ENCODE measurements around the gene VPREB1. TPM values are rescaled to one million over a fixed set of nuclear protein-coding genes. Genes with fewer than 3 reads are reported as not detected.
"Not testable (repeated sequence)": the region's sequence is repeated elsewhere in the genome, so short reads cannot be mapped to it uniquely, and the experiment has no call there.

Gene VPREB1, protein sequence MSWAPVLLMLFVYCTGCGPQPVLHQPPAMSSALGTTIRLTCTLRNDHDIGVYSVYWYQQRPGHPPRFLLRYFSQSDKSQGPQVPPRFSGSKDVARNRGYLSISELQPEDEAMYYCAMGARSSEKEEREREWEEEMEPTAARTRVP
- not detected for polyA plus RNA-seq (2013, experiment 1 of 2; ENCODE audit: insufficient read length)
- polyA plus RNA-seq (2013, experiment 2 of 2; ENCODE audit: insufficient read length) = not detected

GRCh38 chr22:22244316-22245250, at the start of gene VPREB1:
TSS of gene VPREB1 (plus strand) at chr22:22244786. CDS start at chr22:22244814, 28 bp downstream.
- DNase-seq = no peak

DNA sequence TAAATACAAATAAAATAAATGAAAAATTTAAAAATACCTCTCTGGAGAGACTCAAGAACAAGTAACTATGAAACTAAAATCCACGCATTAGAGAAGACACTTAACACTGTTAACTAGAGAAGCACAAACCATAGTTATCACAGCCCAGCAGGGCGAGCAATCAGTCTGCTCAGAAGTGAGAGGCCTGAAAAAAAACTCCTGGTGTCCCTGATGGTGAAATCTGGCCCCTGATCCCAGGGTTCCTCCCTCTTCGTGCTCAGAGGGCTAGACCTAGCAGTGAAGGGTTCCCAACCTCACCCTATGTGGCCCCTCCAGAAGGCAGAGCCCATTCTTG, 49.7 kb upstream of the VPREB1 start:
- DNase-seq = no peak

DNA sequence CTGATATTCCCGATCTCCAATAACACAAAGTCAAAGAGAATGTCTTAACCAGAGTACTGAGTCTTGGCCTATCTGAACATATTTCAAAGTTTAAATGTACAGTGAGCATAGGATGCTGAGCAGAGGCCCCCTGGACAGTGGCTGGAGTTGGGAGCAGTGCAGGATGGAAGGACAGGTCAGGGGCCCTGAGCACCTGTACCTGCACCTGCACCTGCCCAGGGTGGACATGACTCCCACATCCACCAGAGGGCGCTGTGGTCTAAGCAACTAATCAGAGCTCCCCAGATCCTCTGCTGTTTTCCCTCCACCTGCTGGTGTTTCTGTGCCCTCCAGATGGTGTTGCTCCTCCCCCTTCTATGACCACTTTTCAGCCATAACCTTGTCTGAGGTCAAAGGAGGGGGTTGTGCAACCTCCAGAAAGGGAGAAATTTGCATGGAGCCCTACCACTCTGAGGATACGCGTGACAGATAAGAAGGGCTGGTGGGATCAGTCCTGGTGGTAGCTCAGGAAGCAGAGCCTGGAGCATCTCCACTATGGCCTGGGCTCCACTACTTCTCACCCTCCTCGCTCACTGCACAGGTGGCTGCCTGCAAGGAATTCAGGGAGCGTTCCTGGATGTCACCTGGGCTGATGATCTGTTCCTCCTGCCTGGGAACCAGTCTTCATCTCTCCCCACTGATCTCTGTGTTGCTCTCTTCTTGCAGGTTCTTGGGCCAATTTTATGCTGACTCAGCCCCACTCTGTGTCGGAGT, 49.1 kb upstream of the VPREB1 start:
- peak; percentile 30 for DNase-seq

DNA sequence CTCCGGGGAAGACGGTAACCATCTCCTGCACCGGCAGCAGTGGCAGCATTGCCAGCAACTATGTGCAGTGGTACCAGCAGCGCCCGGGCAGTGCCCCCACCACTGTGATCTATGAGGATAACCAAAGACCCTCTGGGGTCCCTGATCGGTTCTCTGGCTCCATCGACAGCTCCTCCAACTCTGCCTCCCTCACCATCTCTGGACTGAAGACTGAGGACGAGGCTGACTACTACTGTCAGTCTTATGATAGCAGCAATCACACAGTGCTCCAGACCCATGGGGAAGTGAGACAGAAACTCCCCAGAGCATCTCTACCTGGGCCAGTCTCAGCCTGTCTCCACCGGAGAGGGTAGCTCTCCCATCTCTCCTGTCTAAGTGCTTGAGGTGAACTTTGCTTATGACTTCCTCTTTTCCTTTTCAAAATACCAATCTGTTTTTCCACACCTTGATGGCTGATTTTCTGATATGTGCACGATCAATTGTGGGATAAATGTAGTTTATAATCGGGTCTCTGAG, 48.5 kb upstream of the VPREB1 start:
- DNase-seq = no peak

GRCh38 chr22:22196833-22197477, 47.6 kb upstream of the VPREB1 start:
- DNase-seq = no peak

GRCh38 chr22:22197993-22198402, 46.6 kb upstream of the VPREB1 start:
- no peak for DNase-seq

GRCh38 chr22:22198751-22199150, 45.8 kb upstream of the VPREB1 start:
- no peak for DNase-seq

GRCh38 chr22:22199634-22200033, 45.0 kb upstream of the VPREB1 start:
- DNase-seq = no peak

DNA sequence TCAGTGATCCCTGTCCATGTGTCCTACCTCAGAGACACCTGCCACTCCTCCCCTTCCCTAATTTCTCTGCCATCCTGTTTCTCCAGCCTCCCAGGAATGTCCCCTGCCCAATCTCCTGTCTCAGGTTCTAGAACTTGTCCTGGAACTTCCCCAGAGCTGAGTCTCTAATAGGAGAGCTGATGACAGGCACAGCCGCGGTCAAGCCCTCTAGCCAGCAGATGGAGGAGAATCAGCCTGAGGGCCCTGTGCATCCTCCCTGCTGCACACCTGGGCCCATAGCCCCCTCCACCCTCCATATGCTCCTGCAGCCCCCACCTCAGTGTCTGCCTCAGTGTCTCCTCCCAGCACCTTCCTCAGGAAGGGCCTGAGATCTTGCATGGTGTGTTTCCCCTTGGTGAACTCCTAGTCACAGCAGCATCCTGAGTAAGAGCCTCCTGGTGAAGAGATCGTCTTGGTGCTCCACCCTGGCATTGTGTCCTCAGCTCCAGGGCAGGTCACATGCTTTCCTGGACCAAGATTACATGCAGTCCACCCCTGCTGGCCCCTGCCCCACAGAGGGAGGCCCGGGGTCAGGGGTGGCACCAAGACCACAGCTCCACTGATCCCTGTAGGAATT, 43.9 kb upstream of the VPREB1 start:
- DNase-seq = no peak

- DNase-seq = no peak
Measured at GRCh38 chr22:22201185-22201929, 43.2 kb upstream of the VPREB1 start.

DNA sequence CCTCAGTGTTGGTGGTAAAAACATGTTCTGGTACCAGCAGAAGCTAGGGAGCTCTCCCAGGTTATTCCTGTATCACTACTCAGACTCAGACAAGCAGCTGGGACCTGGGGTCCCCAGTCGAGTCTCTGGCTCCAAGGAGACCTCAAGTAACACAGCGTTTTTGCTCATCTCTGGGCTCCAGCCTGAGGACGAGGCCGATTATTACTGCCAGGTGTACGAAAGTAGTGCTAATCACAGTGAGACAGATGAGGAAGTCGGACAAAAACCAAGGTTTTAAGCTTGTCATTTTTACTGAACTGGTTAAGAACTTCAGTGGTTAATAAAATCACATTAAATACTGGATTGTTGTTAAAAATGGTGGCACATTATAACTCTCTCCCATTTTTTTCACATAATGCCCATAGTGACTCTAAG, 42.6 kb upstream of the VPREB1 start:
- no peak for DNase-seq

DNA sequence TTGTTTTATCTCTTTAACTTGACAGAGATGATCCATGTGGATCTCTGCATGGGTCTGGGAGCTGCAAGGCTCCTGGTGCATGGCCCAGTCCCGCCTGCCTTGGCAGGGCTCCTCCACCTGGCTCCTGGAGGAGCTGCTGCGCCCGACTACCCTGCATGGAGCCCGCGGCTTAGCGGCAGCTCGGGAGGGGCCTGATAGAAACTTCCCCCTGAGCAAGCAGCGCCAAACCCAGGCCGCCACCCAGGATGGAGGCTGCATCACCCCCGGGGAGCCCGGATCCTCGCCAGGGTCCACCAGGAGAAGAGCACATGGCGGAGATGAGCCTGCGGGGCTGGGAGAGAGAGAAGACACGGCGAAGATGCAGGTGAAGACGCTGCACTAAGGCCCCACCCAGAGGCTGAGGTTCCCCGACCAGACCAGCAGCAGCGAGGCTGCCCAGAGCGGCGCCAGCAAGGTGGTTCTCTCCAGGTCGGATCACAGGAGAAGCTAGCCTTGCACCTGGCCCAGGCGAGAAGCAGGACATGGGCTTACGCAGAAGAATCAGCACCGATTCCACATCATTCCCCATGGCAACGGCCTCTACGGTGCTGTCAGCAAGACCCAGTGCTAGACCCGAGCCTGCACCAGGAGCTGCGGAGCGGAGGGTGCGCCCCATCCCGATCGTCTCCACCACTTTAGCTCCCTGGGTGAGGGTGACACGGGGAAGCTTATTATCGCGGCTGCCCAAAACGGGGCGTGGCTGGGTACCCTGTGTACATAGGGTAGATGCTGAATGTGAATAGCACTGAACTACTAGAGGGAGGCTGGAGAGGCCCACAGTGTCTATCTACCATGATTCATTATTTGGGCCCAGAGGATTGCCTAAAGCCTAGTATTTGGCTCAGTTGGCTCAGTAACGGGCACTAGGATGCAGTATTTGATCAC, 41.3 kb upstream of the VPREB1 start:
- no peak for DNase-seq

- peak; percentile 39 for DNase-seq
Measured at GRCh38 chr22:22207845-22208564, 36.6 kb upstream of the VPREB1 start.

GRCh38 chr22:22208652-22209051, 35.9 kb upstream of the VPREB1 start:
- no peak for DNase-seq

DNA sequence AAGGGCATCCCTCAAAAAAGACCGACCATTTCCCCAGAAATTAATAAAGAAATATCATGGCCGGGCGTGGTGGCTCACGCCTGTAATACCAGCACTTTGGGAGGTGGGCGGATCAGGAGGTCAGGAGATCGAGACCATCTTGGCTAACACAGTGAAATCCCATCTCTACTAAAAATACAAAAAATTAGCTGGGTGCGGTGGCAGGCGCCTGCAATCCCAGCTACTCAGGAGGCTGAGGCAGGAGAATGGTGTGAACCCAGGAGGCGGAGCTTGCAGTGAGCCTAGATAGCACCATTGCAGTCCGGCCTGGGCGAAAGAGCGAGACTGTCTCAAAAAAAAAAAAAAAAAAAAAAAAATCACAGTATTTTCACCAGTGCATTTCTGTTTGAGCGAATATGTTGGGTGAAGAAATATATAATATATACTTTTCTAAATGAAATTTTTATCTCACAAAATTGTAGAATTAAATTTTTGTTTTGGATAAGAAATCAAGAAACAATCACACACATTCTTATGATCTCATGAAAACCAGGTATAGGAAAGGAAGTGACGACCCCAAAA, 35.4 kb upstream of the VPREB1 start:
- not testable (repeated sequence) for DNase-seq

- DNase-seq = peak; percentile 50
Measured at GRCh38 chr22:22210375-22210774, 34.2 kb upstream of the VPREB1 start.

DNA sequence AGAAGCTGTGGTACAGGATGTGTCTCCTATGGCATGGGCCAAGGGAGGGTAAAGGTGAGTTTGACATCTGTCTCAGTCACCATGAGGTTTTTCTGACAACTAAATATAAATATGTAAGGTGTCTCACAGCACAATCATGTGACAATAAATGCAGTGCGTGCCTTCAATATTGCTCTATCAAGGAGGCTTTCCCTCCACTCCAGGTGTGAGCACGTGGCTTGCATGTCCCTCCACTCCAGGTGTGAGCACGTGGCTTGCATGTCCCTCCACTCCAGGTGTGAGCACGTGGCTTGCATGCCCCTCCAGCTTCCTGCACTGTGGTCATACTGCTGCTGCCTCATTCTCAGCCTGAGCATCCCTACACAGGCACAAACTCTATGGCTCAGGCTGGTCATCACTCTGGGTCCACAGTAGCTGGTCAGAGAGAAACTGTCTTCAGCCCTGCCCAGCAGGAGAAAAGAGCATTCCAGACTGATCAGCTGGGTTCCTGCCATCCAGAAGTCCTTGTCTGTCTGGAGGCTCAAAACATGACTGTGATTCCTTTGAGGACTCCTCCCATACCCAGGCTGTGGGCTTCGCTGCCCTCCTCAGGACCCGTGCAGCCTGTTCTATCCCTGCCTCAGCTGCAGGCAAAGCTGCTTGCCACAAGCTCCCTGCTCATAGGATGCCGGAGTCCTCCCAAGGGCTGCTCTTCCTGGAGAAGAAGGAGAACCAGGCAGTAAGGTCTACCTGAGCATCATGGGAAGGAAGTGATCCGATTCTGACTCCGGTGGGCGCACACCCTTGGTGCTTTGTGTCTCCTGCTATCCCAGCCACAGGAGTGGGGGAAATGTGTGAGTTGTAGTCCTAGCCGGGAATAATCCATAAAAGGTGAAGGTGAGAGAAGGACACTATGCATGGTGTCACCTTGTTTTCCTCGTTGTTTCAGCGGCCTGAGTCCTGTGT, 33.4 kb upstream of the VPREB1 start:
- DNase-seq = no peak

GRCh38 chr22:22213231-22213630, 31.4 kb upstream of the VPREB1 start:
- DNase-seq = no peak

Measured in fibroblast of skin of abdomen (primary cell).